Gastroesophageal sphincter (tissue), 4 donors: ENCODE data around the gene MCM7. TPM values are rescaled to one million over a fixed set of nuclear protein-coding genes. Genes with fewer than 3 reads are reported as not detected.
"Not testable (repeated sequence)": the region's sequence is repeated elsewhere in the genome, so short reads cannot be mapped to it uniquely, and the experiment has no call there.

ENCODE experiments used
- ATAC-seq: fragments of 150-250 bp; one replicate; pipeline ENCODE4 v1.9.1; 2016; ENCODE audit warnings: mild to moderate bottlenecking, moderate library complexity
- H3K27ac ChIP-seq, 4 donors: fragments of 200-600 bp; sonication (generic) in 3 of 4; 1 replicate in 3 of 4; 2 replicates in 1 of 4; pipeline ENCODE4 v1.5.1; 2016 to 2019
- H3K27me3 ChIP-seq: fragments of 200-600 bp; sonication (generic); one replicate; pipeline ENCODE4 v1.5.1; 2019
- H3K36me3 ChIP-seq, 2 donors: fragments of 200-600 bp; sonication (generic); one replicate each; pipeline ENCODE4 v1.5.1; 2019; ENCODE audit warnings: control low read depth in 1 of 2
- H3K4me1 ChIP-seq, 3 donors: fragments of 200-600 bp; sonication (generic); 1 replicate in 2 of 3; 2 replicates in 1 of 3; pipeline ENCODE4 v1.5.1; 2016 to 2019; ENCODE audit warnings: control low read depth in 2 of 3
- H3K4me3 ChIP-seq, 2 donors: fragments of 200-600 bp; sonication (generic); one replicate each; pipeline ENCODE4 v1.5.1; 2019; ENCODE audit warnings: mild to moderate bottlenecking in 1 of 2, moderate library complexity in 1 of 2
- H3K9me3 ChIP-seq, 3 donors: fragments of 200-600 bp; sonication (generic); one replicate each; pipeline ENCODE4 v1.5.1; 2017 to 2019; ENCODE audit warnings: control low read depth in 2 of 3
- EP300 ChIP-seq: sonication (generic); formaldehyde crosslinking; IDR thresholded peaks from one replicate; pipeline ENCODE4 v1.6.1; 2017; ENCODE audit warnings: antibody characterized with exemption, mild to moderate bottlenecking
- POLR2A ChIP-seq, 2 donors: fragments of 450-650 bp; IDR thresholded peaks; one replicate each; pipeline ENCODE4 v1.6.1; 2017; ENCODE audit warnings: antibody characterized with exemption in 2 of 2, mild to moderate bottlenecking in 2 of 2, moderate library complexity in 1 of 2
- POLR2AphosphoS5 ChIP-seq: sonication (generic); formaldehyde crosslinking; IDR thresholded peaks from one replicate; pipeline ENCODE4 v1.6.1; 2017; ENCODE audit warnings: antibody characterized with exemption
- WGBS, 2 donors: methylation state at CpG; one replicate each; pipeline ENCODE4 v1.1.5; 2018; ENCODE audit warnings: low coverage in 1 of 2; 5-methylcytosine and 5-hydroxymethylcytosine counted together
- total RNA-seq, 4 donors: library from RNA; depleted of rRNA; stranded (reverse); fragments of >200 nt; gene quantifications; one replicate each; pipeline ENCODE4 v1.1.0, GENCODE V29; 2016
- TF ChIP-seq, protein P1 (sequence below), 4 experiments: fragments of 200-600 bp in 2 of 4; fragments of 450-650 bp in 2 of 4; sonication (generic) in 1 of 4; IDR thresholded peaks; one replicate each; pipeline ENCODE4 v1.5.1; 2017 to 2019; ENCODE audit warnings: antibody characterized with exemption in 4 of 4, mild to moderate bottlenecking in 2 of 4, moderate library complexity in 2 of 4

Gene MCM7
- total RNA-seq = 10 to 100 TPM; 30.7 to 52.0 (median 45.1) TPM

DNA sequence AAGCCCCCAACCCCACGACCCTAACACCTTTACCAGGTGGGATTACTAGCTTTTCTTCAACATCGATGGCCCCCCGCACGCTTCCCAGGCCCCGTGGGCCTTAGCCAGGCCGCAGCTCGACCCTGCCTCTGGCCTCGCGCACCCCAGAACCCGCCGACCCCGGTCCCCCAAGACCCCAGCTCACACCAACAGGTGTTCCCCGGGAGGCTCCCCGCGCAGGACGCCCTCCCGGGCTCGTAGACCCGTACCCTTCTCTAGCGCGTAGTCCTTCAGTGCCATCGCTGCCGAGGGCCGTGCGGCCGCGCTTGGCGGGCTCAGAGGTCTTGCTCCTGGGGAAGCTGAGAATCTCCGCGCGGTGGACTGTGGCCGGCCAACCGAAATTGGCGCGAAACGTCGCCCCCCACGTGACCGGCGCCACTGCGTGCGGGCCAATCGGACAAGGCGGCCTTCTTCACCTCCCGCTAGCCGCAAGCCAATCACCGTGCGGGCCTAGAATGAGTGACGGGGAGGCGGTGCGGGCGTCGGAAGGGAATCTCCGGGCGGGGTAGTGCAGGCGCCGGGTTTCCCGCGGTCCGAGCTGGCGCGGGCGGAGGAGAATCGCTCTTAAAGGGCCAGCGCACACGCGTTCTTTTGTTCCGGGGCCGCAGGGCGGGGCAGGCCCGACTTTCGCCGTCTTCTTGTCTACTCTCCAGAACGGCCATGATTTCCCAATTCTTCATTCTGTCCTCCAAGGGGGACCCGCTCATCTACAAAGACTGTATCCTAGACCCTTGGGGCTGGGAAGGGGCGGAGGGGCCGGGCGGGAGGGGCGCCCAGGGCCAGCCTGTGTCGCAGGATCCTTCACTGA is at the start of gene MCM7, which contains the start of gene AP4M1:
TSS of gene MCM7 (minus strand) at position 382 of the 847 bp plus-strand sequence. CDS start at position 279, 103 bp downstream.
TSS of gene AP4M1 (plus strand) at position 628 of the 847 bp plus-strand sequence. CDS start at position 700, 72 bp downstream.
- peak within 1 kb of the TSS; percentile 64 to 71 for H3K4me3 ChIP-seq
- ATAC-seq = peak; percentile 94
- no peaks in the 10 kb centered on the region for H3K27me3 ChIP-seq
- no peaks in the 10 kb centered on the region for H3K9me3 ChIP-seq
- 0% methylated on average over 3 of the region's 80 CpGs; no CpG with 5 or more reads in 1 of the 2 donors for WGBS, 2 donors
- H3K4me1 ChIP-seq = peaks cover 0 to 41% (median 13%) of the 10 kb centered on the region in 3 donors
- peaks cover 0 to 71% of the 10 kb centered on the region in 2 donors for H3K36me3 ChIP-seq
- peak within 1 kb of the TSS; percentile 85 to 98 (median 90) for H3K27ac ChIP-seq
- TF ChIP-seq EP300 = no peak
- peak; percentile 34 for TF ChIP-seq POLR2AphosphoS5

DNA sequence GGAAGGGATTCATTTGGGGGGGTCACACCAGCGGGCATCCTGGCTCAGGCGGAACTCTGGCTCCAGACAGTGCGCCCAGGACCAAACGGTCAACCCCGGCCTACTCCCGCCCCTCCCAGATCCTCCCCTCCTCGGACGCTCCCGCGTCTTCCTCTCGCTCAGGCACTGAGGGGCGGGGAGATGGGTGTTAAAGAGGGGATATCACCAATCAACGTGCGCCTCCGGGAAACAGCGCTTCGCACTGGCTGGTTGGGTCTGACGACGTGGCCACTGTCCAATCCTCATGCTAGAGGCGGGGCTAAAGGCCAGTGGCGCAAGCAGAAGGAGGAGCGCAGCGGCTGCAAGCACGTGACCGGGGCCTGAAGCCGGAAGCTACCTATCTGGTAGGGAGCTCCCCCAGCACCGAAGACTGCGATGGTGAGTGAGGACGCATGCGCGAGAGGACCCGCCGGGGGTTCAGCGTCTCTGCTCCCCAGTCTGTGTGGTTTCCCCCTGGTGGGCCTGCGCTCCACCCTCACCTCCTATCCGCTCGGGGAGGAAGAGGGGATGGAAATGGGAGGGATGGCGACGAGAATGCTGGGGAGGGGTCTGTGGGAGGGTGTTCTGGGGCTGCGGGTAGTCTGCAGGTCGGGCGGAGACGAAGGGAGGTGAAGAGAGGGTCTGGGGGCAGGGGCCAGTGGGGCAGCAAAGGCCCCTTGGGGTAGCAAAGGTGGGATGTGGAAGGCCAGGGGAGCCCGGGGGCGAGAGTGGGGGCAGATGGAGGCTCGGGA is 47.5 kb upstream of the MCM7 start, which contains the start of gene LAMTOR4:
TSS of gene LAMTOR4 (plus strand) at position 360 of the 770 bp plus-strand sequence. CDS start at position 415, 55 bp downstream.
- peaks cover 0 to 23% of the 10 kb centered on the region in 2 donors for H3K36me3 ChIP-seq
- no peaks in the 10 kb centered on the region for H3K9me3 ChIP-seq
- peak within 1 kb of the TSS; percentile 92 to 93 for H3K4me3 ChIP-seq
- H3K27ac ChIP-seq = peak within 1 kb of the TSS; percentile 87 to 92 (median 90)
- peaks cover 0 to 33% (median 5%) of the 10 kb centered on the region in 3 donors for H3K4me1 ChIP-seq
- ATAC-seq = peak; percentile 100
- H3K27me3 ChIP-seq = no peaks in the 10 kb centered on the region
- WGBS, 2 donors = 0% methylated on average over 2 to 10 of the region's 46 CpGs
- TF ChIP-seq POLR2A (IDR thresholded peaks at IDR 0.05) (peak; percentile 56 to 73), POLR2AphosphoS5 (peak; percentile 73), EP300 (no peak)
- TF ChIP-seq, protein P1, sequence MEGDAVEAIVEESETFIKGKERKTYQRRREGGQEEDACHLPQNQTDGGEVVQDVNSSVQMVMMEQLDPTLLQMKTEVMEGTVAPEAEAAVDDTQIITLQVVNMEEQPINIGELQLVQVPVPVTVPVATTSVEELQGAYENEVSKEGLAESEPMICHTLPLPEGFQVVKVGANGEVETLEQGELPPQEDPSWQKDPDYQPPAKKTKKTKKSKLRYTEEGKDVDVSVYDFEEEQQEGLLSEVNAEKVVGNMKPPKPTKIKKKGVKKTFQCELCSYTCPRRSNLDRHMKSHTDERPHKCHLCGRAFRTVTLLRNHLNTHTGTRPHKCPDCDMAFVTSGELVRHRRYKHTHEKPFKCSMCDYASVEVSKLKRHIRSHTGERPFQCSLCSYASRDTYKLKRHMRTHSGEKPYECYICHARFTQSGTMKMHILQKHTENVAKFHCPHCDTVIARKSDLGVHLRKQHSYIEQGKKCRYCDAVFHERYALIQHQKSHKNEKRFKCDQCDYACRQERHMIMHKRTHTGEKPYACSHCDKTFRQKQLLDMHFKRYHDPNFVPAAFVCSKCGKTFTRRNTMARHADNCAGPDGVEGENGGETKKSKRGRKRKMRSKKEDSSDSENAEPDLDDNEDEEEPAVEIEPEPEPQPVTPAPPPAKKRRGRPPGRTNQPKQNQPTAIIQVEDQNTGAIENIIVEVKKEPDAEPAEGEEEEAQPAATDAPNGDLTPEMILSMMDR (IDR thresholded peaks at IDR 0.05) = peak in 1 of 4 experiments; percentile 9

DNA sequence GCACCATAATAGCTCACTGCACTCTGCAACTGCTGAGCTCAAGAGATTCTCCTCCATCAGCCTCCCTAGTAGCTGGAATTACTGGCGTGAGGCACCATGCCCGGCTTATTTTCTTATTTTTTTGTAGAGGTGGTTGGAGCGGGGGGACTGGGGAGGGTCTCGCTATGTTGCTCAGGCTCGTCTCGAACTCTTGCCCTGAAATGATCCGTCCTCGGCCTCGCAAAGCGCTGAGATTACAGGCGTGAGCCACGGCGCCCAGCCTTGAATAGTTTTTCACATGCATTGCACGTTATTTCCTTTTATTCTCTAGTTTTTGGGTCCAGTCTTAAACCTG is 47.0 kb upstream of the MCM7 start:
- Histone ChIP-seq H3K4me3 (peak overlapping the region; percentile 8 to 92), H3K36me3 (peaks cover 0 to 18% of the 10 kb centered on the region in 2 donors), H3K27me3 (no peaks in the 10 kb centered on the region), H3K27ac (peak overlapping the region; percentile 2 to 91 (median 86)), H3K4me1 (peaks cover 0 to 33% (median 5%) of the 10 kb centered on the region in 3 donors), H3K9me3 (no peaks in the 10 kb centered on the region)
- no peak for TF ChIP-seq EP300
- TF ChIP-seq POLR2AphosphoS5 = no peak
- TF ChIP-seq POLR2A (IDR thresholded peaks at IDR 0.05) = no peak
- TF ChIP-seq, protein P1 (IDR thresholded peaks at IDR 0.05) = no peak
- WGBS, 2 donors = 5 to 10% methylated on average over 4 to 6 of the region's 14 CpGs
- ATAC-seq = no peak

DNA sequence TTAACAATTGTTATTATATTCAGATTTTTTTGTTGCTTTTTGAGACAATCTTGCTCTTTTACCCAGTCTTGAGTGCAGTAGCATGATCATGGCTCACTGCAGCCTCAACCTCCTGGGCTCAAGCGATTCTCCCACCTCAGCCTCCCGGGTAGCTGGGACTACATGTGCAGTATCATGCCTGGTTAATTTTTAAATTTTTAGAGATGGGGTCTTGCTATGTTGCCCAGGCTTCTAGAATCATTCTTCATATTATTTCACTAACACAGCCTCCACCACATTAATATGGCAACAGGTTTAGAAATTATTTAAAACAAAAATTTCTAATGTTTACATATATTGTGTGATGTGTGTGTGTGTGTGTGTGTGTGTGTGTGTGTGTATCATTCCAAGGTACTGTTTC is 46.1 kb upstream of the MCM7 start:
- Histone ChIP-seq H3K27ac (no peak overlapping the region), H3K4me1 (peaks cover 0 to 32% (median 5%) of the 10 kb centered on the region in 3 donors), H3K4me3 (no peak overlapping the region), H3K27me3 (no peaks in the 10 kb centered on the region), H3K9me3 (no peaks in the 10 kb centered on the region), H3K36me3 (peaks cover 0 to 11% of the 10 kb centered on the region in 2 donors)
- no peak for ATAC-seq
- WGBS, 2 donors = 85 to 100% methylated on average over 2 of the region's 2 CpGs
- TF ChIP-seq POLR2AphosphoS5 (no peak), POLR2A (IDR thresholded peaks at IDR 0.05) (no peak), EP300 (no peak)
- TF ChIP-seq, protein P1 (IDR thresholded peaks at IDR 0.05) = no peak

DNA sequence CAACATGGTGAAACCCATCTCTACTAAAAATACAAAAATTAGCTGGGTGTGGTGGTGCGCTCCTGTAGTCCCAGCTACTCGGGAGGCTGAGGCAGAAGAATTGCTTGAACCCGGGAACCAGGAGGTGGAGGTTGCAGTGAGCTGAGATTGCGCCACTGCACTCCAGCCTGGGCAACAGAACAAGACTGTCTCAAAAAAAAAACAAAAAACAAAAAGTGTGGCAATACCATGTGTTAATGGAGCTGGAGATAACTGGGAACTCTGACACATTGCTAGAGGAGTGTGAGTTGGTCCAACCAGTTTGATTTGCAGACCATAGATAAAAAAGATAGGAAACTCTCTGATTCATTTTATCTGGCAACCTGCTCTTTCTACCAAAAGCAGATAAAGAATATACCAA is 45.2 kb upstream of the MCM7 start:
- H3K36me3 ChIP-seq, ATAC-seq: not testable (repeated sequence)
- 100% methylated on average over 2 of the region's 4 CpGs; no CpG with 5 or more reads in 1 of the 2 donors for WGBS, 2 donors

More for the DNA sequence above, 45.2 kb upstream of the MCM7 start:
- H3K4me1 ChIP-seq = peaks cover 0 to 25% (median 5%) of the 10 kb centered on the region in 3 donors
- not testable (repeated sequence) for H3K4me3 ChIP-seq, H3K9me3 ChIP-seq, H3K27me3 ChIP-seq, H3K27ac ChIP-seq
